EH (cell line): ENCODE measurements around the gene ERRFI1.

Experiments
- DNase-seq: peaks from one replicate; pipeline ENCODE4 v3.0.0-alpha.2; 2015; ENCODE audit warnings: low read depth

ERRFI1 gene

GRCh38 chr1:8018492-8019228 lies 7.4 kb downstream of the ERRFI1 start:
- no peak for DNase-seq

DNA sequence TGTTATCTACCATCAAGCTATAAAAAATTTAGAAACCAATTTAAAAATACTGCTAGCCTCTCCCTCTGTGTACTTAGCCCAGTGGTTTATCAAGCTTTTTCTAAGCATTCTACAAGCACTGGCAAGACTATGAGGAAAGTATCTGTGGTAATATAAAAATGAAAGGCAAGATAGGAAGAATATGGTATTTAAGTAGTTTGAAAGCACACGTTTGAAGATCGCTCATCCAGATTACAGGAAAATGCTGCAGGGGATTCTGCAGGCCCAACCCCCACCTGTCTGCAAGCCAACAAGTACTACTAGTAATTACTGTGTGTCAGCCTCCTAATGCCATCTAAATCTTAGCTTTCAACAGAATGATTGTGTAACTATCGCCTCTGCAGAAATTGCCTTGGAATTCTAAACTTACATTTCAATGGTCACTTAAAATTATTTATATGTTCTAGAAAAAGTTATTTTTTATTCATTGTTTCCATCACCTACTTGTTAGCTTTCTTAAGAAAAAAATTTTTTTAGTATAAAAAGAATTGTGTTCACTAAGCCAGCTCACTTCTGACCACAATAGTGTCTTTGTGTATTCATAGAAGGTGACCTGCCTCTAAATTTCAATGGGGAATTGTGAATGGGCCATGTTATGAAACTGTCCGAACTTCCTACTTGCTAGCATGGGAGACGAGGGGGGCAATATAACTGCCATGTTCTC lies 8.5 kb downstream of the ERRFI1 start:
- peak; percentile 78 for DNase-seq

DNA sequence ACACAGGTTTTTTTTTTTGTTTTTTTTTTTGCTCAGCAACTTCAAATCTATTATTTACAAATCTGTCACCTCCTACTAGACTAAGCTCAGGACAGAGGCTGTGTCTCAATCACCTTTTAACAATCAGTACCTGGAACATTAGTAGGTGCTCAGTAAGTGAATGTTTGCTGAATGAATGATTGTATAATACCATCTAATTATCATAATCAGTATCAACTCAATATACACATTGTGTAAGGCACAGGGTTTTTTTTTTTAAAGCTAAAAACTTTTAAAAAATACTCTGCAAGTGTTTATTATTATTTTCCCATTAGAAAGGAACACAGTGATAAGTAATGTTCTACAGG lies 9.2 kb downstream of the ERRFI1 start:
- DNase-seq = no peak

DNA sequence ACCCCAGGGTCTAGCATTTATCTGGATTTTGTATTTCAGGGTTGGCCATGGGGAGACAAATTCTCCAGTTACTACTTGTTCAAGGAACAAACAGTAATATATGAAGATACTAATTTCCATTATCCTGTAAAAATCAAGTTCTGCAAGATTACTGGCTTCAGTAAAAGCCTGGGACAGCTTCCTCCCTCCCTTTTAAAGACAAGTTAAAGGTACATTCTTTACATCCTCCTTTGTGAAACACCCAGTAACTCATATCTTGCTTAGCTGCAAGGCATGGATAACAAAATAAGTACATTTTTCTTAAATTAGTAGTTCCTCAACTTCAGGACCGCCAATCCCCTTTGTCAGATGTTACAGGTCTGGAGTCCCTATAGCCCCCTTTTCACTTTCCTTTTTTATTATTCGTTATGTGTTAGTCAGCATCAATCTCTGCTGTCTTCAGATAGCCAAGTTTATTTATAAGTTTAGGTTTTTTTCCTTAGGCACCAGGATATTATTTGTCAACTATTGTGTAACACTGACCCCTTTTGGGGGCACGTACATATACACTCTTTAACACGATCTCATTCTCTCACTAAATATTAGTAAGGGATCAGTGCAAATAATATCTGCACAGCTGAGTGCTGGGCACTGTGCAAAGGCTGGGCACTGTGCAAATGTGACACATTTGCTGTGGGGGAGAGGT lies 9.8 kb downstream of the ERRFI1 start:
- DNase-seq = no peak

GRCh38 chr1:8015809-8016165 lies 10.3 kb downstream of the ERRFI1 start:
- DNase-seq = peak; percentile 22

GRCh38 chr1:8015036-8015808 lies 10.9 kb downstream of the ERRFI1 start:
- DNase-seq = peak; percentile 89

GRCh38 chr1:8014381-8014988 lies 11.6 kb downstream of the ERRFI1 start:
- no peak for DNase-seq

- no peak for DNase-seq
Measured at GRCh38 chr1:8013800-8014199, 12.3 kb downstream of the ERRFI1 start.

DNA sequence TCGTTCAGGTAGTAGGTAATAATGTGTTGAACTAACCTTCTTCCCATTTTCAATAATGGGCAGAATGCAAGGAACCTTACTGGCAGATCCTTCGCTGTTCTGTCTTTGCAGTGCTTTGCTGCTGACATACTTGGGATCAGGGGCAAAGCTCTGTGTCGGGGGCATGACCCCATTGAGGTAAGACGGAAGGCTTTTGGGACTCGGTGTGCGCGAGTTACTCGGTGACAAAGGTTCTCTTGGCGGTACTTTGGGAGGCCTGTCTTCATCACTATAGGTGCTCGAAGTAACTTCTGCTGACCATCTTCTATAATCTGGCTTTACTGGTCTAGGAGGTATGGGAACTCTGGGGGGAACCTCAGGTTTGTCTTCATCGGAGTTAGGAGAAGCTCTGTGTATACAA lies 12.7 kb downstream of the ERRFI1 start:
- no peak for DNase-seq

- no peak for DNase-seq
Measured at GRCh38 chr1:8012955-8013354, 13.2 kb downstream of the ERRFI1 start.

DNA sequence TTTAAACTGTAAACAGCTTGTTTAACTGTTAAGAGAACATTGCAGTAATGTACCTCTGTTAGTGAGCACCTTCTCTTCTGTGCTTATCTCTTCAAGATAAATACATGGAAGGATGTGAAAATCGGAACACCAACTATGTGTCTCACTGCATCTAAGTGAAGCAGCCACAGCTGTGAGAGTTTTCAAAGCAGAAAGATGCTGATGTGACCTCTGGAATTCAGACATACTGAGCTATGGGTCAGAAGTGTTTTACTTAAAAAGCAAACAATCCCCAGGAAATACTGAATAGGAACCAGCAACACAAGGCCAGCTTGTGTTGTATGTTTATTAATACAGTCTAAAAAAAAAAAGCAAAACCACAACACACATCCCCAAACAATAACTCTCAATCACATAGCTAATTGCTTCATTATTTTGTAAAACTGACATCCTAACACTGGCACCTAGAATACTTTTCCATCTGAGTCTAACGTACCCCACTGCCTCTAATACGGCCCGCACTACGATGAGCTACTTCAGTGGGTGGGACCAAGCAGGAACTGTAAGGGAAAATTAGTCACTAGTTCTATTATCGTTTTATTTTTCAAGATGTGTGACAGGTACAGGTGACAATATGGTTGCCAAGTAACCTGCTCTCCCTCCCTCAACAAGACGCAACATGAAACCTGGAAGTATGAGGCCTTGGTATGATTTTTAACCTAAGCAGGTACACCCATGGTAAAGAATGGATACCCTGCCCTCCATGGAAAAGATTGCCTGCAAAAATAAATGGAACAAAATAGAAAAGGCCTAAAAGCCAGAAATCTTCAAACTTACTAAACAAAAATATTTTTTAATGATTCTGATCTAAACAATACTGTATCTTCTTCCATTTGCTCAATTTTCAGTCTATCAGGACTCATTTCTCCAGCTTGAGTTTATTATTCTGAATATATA lies 13.9 kb downstream of the ERRFI1 start:
- DNase-seq = no peak

- no peak for DNase-seq
Measured at GRCh38 chr1:8011016-8011415, 15.1 kb downstream of the ERRFI1 start.

DNA sequence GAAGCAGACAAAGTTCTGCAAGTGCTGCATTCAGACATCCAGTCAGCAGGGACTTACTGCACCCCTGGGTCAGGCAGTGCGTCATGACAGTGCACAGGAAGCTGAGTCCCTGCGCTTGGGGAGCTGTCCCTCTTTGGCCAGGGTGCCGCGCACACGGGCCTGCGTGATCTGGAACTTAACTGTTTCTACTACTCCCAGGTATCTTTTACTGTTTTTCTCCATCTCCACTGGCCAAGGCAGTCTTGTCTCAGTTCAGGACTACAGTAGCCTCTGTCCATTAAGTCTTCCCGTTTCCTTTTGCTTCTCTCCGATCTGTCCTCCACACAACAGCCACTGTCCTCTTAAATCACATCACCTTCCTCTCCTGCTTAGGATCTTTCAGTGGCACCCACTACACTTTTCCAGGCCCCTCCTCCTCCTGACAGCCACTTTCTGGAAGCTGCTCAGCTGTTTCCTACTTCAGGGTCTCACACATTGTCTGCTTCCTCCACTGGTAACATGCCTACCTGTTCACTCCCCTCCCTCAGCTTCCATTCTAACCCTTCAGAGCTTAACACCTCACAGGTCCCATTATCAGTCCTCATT lies 15.9 kb downstream of the ERRFI1 start:
- no peak for DNase-seq

GRCh38 chr1:8009043-8010002 lies 16.8 kb downstream of the ERRFI1 start:
- DNase-seq = no peak

DNA sequence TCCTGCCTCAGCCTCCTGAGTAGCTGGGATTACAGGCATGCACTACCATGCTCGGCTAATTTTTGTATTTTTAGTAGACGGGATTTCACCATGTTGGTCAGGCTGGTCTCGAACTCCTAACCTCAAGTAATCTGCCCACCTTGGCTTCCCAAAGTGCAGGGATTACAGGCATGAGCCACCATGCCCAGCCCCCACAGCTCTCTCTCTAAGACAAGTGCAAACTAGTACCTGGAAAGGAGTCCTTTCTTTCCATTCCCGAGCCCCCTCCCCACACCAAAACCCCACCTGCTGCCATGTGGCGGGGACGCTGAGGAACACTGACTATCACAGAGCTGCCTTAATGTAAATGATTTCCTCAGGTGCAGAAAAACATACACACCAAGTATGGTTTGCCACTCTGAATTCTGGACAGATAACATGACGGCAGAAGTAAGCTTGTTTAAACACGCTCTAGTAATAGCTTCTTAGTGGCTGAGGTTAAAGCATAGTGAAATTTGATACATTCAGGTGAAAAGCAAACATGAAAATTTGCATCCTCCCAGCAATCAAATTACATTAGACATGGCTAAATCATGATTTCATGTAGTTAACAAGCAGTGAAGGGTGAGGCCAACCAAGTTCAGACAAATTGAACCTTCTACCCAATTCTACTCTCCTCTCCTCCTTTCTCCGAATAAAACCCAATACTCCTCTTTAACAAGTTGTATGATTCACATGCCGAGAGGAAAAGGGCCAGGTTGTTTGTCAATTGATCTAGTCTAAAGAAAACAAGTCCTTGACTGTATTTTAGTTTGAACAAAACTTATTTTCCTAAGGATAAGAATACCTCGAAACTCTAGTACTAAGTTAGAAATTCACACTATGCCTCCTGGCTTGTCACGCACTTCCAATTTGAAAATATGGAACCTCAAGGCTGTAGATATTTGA lies 19.8 kb downstream of the ERRFI1 start:
- DNase-seq = no peak

- peak; percentile 96 for DNase-seq
Measured at GRCh38 chr1:8004803-8005573, 21.1 kb downstream of the ERRFI1 start.

DNA sequence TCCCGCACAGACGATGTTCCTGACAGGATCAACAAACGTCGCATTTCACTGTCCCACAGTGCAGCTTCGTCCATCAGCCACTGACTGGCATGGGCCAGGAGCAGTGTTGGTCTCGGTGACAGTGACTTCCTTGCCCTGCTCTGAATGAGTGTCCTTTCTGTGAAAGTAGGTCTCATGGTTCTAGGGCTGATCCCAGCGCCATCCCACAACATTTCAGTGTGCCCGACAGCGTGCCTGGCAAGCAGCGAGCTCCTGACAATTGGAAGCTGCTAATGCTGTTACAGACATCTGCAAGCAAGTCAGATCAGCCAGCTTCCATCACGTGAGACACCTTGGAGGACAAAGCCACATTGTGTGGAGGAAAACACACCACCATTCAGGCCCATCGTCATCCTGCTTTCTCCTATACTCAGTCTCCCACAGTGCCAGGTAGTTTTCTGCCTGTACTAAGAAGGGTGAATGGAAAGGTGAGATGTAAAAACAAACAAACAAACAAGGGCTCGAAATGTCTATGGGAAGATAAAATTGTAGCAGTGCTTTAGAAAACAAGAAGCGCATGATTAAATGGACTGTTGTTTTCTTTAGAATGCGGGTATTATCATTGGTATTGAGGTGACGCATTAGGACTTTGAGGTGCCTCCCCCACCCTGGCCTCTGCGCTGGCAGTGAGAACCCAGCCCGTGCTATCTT lies 21.9 kb downstream of the ERRFI1 start:
- no peak for DNase-seq
